Measurements from ENCODE around the gene ABHD14A.

Gene ABHD14A

GRCh38 chr3:52006017-52006819, 31.4 kb downstream of the ABHD14A start:
- no peaks in the 10 kb centered on the region for H3K9me3 ChIP-seq (ENCODE audit: control insufficient read depth in 1 of 2, low read length in 2 of 2)
- peaks cover 0 to 28% of the 10 kb centered on the region in 2 donors for H3K4me1 ChIP-seq (ENCODE audit: control insufficient read depth in 1 of 2, insufficient read depth in 2 of 2, low read length in 2 of 2)
- H3K36me3 ChIP-seq (ENCODE audit: control insufficient read depth in 1 of 2, insufficient read depth in 2 of 2, low read length in 2 of 2): no peaks in the 10 kb centered on the region
- H3K27me3 ChIP-seq (ENCODE audit: low read depth, low read length): no peaks in the 10 kb centered on the region
- no peak overlapping the region for H3K4me3 ChIP-seq (ENCODE audit: low read depth in 1 of 2, low read length in 2 of 2)
- no peak overlapping the region for H3K27ac ChIP-seq (ENCODE audit: low read length)

DNA sequence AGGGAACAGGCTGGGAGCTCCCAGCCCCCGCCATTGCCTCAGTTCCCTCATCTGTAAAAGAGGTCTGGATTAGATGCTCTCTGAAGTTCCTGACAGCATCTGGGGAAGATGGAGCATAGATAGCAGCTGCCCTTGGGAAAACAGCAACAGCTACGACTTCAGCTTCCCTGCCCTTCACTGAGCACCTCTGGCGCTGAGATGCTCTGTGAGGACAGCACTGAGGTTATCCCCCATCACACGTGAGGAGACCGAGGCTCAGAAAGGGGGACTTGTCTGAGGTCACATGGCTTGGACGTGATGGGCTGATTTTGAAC, 31.9 kb downstream of the ABHD14A start:
- no peak overlapping the region for H3K4me3 ChIP-seq (ENCODE audit: low read depth in 1 of 2, low read length in 2 of 2)
- H3K36me3 ChIP-seq (ENCODE audit: control insufficient read depth in 1 of 2, insufficient read depth in 2 of 2, low read length in 2 of 2): no peaks in the 10 kb centered on the region
- H3K4me1 ChIP-seq (ENCODE audit: control insufficient read depth in 1 of 2, insufficient read depth in 2 of 2, low read length in 2 of 2): peaks cover 0 to 24% of the 10 kb centered on the region in 2 donors
- no peaks in the 10 kb centered on the region for H3K27me3 ChIP-seq (ENCODE audit: low read depth, low read length)
- no peaks in the 10 kb centered on the region for H3K9me3 ChIP-seq (ENCODE audit: control insufficient read depth in 1 of 2, low read length in 2 of 2)
- no peak overlapping the region for H3K27ac ChIP-seq (ENCODE audit: low read length)

DNA sequence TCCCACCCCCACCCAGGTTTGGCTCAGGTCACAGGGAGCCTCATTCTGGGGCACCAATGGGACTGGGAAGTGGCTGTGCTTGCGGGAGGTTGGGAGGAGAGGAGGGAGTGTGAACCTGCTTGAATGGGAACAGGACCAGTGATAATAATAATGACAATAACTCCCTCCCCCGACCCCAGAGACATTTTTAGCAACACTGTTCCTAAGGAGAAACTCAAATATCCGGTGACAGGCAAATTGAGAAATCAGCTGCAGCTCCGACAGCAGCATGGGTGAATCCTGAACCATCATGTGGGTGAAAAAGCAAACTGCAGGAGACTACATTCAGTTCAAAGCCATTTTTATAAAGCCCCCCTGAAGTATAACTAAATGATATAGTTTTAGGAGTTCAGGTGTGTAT, 32.4 kb downstream of the ABHD14A start:
- Histone ChIP-seq H3K9me3 (ENCODE audit: control insufficient read depth in 1 of 2, low read length in 2 of 2) (no peaks in the 10 kb centered on the region), H3K4me3 (ENCODE audit: low read depth in 1 of 2, low read length in 2 of 2) (no peak overlapping the region), H3K4me1 (ENCODE audit: control insufficient read depth in 1 of 2, insufficient read depth in 2 of 2, low read length in 2 of 2) (peaks cover 0 to 24% of the 10 kb centered on the region in 2 donors), H3K27me3 (ENCODE audit: low read depth, low read length) (no peaks in the 10 kb centered on the region), H3K36me3 (ENCODE audit: control insufficient read depth in 1 of 2, insufficient read depth in 2 of 2, low read length in 2 of 2) (no peaks in the 10 kb centered on the region), H3K27ac (ENCODE audit: low read length) (no peak overlapping the region)

DNA sequence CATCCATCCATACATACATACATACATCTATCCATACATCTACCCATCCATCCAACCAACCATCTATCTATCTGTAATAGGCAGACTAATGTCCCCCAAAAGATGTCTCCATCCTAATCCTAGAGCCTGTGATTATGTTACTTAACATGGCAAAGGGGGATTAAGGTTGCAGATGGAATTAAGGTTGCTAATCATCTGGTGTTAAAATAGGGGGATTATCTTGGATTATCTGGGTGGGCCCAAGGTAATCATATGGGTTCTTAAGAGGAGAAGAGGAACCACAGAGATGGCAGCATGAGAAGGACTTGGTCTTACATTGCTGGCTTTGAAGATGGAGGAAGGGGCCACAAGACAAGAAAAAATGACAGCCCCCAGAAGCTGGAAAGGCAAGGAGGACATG, 35.6 kb downstream of the ABHD14A start:
- Histone ChIP-seq H3K27ac (ENCODE audit: low read length) (no peak overlapping the region), H3K4me1 (ENCODE audit: control insufficient read depth in 1 of 2, insufficient read depth in 2 of 2, low read length in 2 of 2) (peaks cover 0 to 13% of the 10 kb centered on the region in 2 donors), H3K36me3 (ENCODE audit: control insufficient read depth in 1 of 2, insufficient read depth in 2 of 2, low read length in 2 of 2) (no peaks in the 10 kb centered on the region), H3K27me3 (ENCODE audit: low read depth, low read length) (no peaks in the 10 kb centered on the region), H3K9me3 (ENCODE audit: control insufficient read depth in 1 of 2, low read length in 2 of 2) (no peaks in the 10 kb centered on the region), H3K4me3 (ENCODE audit: low read depth in 1 of 2, low read length in 2 of 2) (no peak overlapping the region)

- no peak overlapping the region for H3K27ac ChIP-seq (ENCODE audit: low read length)
Measured at GRCh38 chr3:52012699-52013098, 37.8 kb downstream of the ABHD14A start.

GRCh38 chr3:52013802-52014598, 39.1 kb downstream of the ABHD14A start:
- Histone ChIP-seq H3K4me3 (ENCODE audit: low read depth in 1 of 2, low read length in 2 of 2) (no peak overlapping the region), H3K27ac (ENCODE audit: low read length) (no peak overlapping the region), H3K27me3 (ENCODE audit: low read depth, low read length) (no peaks in the 10 kb centered on the region), H3K9me3 (ENCODE audit: control insufficient read depth in 1 of 2, low read length in 2 of 2) (no peaks in the 10 kb centered on the region), H3K4me1 (ENCODE audit: control insufficient read depth in 1 of 2, insufficient read depth in 2 of 2, low read length in 2 of 2) (no peaks in the 10 kb centered on the region), H3K36me3 (ENCODE audit: control insufficient read depth in 1 of 2, insufficient read depth in 2 of 2, low read length in 2 of 2) (no peaks in the 10 kb centered on the region)

More at GRCh38 chr3:52012699-52013098, 37.8 kb downstream of the ABHD14A start:
- Histone ChIP-seq H3K9me3 (ENCODE audit: control insufficient read depth in 1 of 2, low read length in 2 of 2) (no peaks in the 10 kb centered on the region), H3K4me1 (ENCODE audit: control insufficient read depth in 1 of 2, insufficient read depth in 2 of 2, low read length in 2 of 2) (no peaks in the 10 kb centered on the region), H3K36me3 (ENCODE audit: control insufficient read depth in 1 of 2, insufficient read depth in 2 of 2, low read length in 2 of 2) (no peaks in the 10 kb centered on the region), H3K27me3 (ENCODE audit: low read depth, low read length) (no peaks in the 10 kb centered on the region), H3K4me3 (ENCODE audit: low read depth in 1 of 2, low read length in 2 of 2) (no peak overlapping the region)

GRCh38 chr3:52014613-52015012, 39.7 kb downstream of the ABHD14A start:
- H3K4me1 ChIP-seq (ENCODE audit: control insufficient read depth in 1 of 2, insufficient read depth in 2 of 2, low read length in 2 of 2): peaks cover 0 to 3% of the 10 kb centered on the region in 2 donors
- H3K36me3 ChIP-seq (ENCODE audit: control insufficient read depth in 1 of 2, insufficient read depth in 2 of 2, low read length in 2 of 2): no peaks in the 10 kb centered on the region
- H3K4me3 ChIP-seq (ENCODE audit: low read depth in 1 of 2, low read length in 2 of 2): no peak overlapping the region
- no peaks in the 10 kb centered on the region for H3K9me3 ChIP-seq (ENCODE audit: control insufficient read depth in 1 of 2, low read length in 2 of 2)
- no peaks in the 10 kb centered on the region for H3K27me3 ChIP-seq (ENCODE audit: low read depth, low read length)
- H3K27ac ChIP-seq (ENCODE audit: low read length): no peak overlapping the region

DNA sequence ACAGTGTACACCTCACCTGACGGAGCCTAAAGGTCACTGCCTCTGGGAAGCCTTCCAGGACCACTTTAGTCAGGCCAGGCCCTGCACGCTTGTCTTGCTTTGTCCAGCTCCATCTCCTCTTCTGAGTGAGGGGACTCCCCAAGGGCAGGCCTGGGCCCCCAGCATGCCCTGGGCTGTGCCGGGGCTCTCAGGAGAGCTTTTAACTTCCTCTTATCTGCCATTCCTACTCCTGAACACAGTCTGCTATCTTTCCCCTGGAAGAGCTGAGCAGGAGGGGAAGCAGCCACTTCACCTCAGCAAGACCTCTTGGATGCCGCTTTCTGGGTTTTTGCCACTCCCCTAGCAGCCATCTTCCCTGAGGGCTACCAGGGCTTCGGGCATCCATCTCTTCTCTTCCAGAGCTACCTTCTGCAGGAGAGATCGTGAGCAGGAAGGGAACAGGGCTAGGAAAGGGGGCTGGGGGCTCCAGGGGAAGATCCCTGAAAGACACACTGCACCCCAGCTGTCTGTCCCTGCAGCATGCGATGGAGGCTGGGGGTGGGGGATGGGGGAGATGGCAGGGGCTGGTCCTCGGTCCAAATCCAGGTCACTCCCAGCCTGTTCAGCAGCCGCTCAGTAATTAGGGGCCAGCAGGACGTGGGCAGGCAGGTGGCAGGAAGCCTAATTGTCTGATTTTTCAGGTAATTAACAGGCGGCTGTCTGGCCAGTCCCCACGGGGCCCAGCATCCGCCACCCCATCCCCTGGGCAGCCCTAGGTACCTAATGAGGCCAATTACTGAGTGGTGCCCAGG, 40.8 kb downstream of the ABHD14A start:
- H3K4me1 ChIP-seq (ENCODE audit: control insufficient read depth in 1 of 2, insufficient read depth in 2 of 2, low read length in 2 of 2): peaks cover 0 to 7% of the 10 kb centered on the region in 2 donors
- no peak overlapping the region for H3K4me3 ChIP-seq (ENCODE audit: low read depth in 1 of 2, low read length in 2 of 2)
- no peaks in the 10 kb centered on the region for H3K36me3 ChIP-seq (ENCODE audit: control insufficient read depth in 1 of 2, insufficient read depth in 2 of 2, low read length in 2 of 2)
- no peaks in the 10 kb centered on the region for H3K9me3 ChIP-seq (ENCODE audit: control insufficient read depth in 1 of 2, low read length in 2 of 2)
- no peaks in the 10 kb centered on the region for H3K27me3 ChIP-seq (ENCODE audit: low read depth, low read length)
- H3K27ac ChIP-seq (ENCODE audit: low read length): no peak overlapping the region

- Histone ChIP-seq H3K27me3 (ENCODE audit: low read depth, low read length) (no peaks in the 10 kb centered on the region), H3K4me1 (ENCODE audit: control insufficient read depth in 1 of 2, insufficient read depth in 2 of 2, low read length in 2 of 2) (peaks cover 3 to 17% of the 10 kb centered on the region in 2 donors), H3K27ac (ENCODE audit: low read length) (no peak overlapping the region), H3K4me3 (ENCODE audit: low read depth in 1 of 2, low read length in 2 of 2) (no peak overlapping the region), H3K9me3 (ENCODE audit: control insufficient read depth in 1 of 2, low read length in 2 of 2) (no peaks in the 10 kb centered on the region), H3K36me3 (ENCODE audit: control insufficient read depth in 1 of 2, insufficient read depth in 2 of 2, low read length in 2 of 2) (no peaks in the 10 kb centered on the region)
Measured at GRCh38 chr3:52017586-52017985, 42.7 kb downstream of the ABHD14A start.

DNA sequence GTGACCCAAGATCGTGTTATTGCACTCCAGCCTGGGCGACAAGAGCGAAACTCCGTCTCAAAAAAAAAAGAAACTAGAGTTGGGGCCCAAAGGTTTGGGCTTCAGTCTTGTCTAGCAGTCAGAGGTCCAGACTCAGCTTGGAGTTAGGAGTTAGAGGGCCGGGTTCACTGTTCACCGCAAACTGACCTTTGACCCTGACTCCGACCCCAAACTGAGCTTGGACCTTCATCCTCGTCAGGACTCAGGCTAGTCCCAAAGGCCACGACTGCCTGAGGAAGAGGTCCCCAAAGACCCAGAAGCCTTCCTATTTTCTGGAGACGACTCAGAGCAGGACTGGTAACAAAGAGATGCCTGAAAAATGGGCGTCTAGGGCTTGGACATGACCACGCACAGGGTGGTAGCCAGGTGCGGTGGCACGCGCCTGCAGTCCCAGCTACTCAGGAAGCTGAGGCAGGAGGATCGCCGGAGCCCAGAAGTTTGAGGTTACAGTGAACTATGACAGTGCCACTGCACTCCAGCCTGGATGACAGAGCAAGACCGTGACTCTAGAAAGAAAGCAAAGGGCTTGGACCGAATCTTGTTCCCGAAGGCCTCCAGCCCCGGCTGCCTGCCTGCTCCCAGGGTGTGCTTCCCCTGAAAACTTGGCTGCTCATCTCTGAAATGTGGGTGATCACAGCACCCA, 43.6 kb downstream of the ABHD14A start:
- H3K27me3 ChIP-seq (ENCODE audit: low read depth, low read length): no peaks in the 10 kb centered on the region
- H3K27ac ChIP-seq (ENCODE audit: low read length): no peak overlapping the region
- no peaks in the 10 kb centered on the region for H3K9me3 ChIP-seq (ENCODE audit: control insufficient read depth in 1 of 2, low read length in 2 of 2)
- no peaks in the 10 kb centered on the region for H3K36me3 ChIP-seq (ENCODE audit: control insufficient read depth in 1 of 2, insufficient read depth in 2 of 2, low read length in 2 of 2)
- no peak overlapping the region for H3K4me3 ChIP-seq (ENCODE audit: low read depth in 1 of 2, low read length in 2 of 2)
- peaks cover 8 to 24% of the 10 kb centered on the region in 2 donors for H3K4me1 ChIP-seq (ENCODE audit: control insufficient read depth in 1 of 2, insufficient read depth in 2 of 2, low read length in 2 of 2)

Data from muscle layer of duodenum (tissue), 2 donors.